Spleen (tissue), 13 donors: ENCODE results near the gene PDILT. TPM values are rescaled to one million over a fixed set of nuclear protein-coding genes. Genes with fewer than 3 reads are reported as not detected.
"Not testable (repeated sequence)": the region's sequence is repeated elsewhere in the genome, so short reads cannot be mapped to it uniquely, and the experiment has no call there.

Source experiments
- DNase-seq: peaks from one replicate; pipeline ENCODE4 v3.0.0-alpha.2; 2020
- H3K27ac ChIP-seq, 8 donors: fragments of 200-600 bp; sonication (generic) in 7 of 8; 1 replicate in 4 of 8; 2 replicates in 4 of 8; pipeline versions ENCODE4 v1.5.0 to v1.8.0; 2016 to 2021; ENCODE audit warnings: inconsistent platforms in 4 of 8, mild to moderate bottlenecking in 4 of 8, moderate library complexity in 1 of 8
- H3K27me3 ChIP-seq, 7 donors: fragments of 200-600 bp; sonication (generic) in 6 of 7; replicated peaks in 1 of 7; 1 replicate in 4 of 7; 2 replicates in 3 of 7; pipeline versions ENCODE4 v1.5.0 to v1.8.0; 2016 to 2021; ENCODE audit warnings: inconsistent platforms in 3 of 7, mild to moderate bottlenecking in 1 of 7
- H3K36me3 ChIP-seq, 6 donors: fragments of 200-600 bp; sonication (generic) in 5 of 6; 1 replicate in 4 of 6; 2 replicates in 2 of 6; pipeline versions ENCODE4 v1.5.0 to v1.8.0; 2016 to 2021; ENCODE audit warnings: inconsistent platforms in 2 of 6
- H3K4me1 ChIP-seq, 6 donors: fragments of 200-600 bp; sonication (generic) in 5 of 6; 1 replicate in 3 of 6; 2 replicates in 3 of 6; pipeline versions ENCODE4 v1.5.0 to v1.8.0; 2016 to 2021; ENCODE audit warnings: inconsistent platforms in 3 of 6
- H3K4me3 ChIP-seq, 8 donors: fragments of 200-600 bp; sonication (generic) in 7 of 8; 1 replicate in 4 of 8; 2 replicates in 4 of 8; pipeline versions ENCODE4 v1.5.0 to v1.8.0; 2016 to 2021; ENCODE audit warnings: inconsistent platforms in 4 of 8, mild to moderate bottlenecking in 4 of 8, moderate library complexity in 2 of 8
- H3K9me3 ChIP-seq, 8 donors: fragments of 200-600 bp; sonication (generic) in 7 of 8; 1 replicate in 4 of 8; 2 replicates in 4 of 8; pipeline versions ENCODE4 v1.5.0 to v1.8.0; 2016 to 2021; ENCODE audit warnings: inconsistent platforms in 4 of 8
- POLR2A ChIP-seq, 3 donors: fragments of 450-650 bp; IDR thresholded peaks; one replicate each; pipeline ENCODE4 v1.5.1; 2017; ENCODE audit warnings: antibody characterized with exemption in 3 of 3, mild to moderate bottlenecking in 1 of 3
- POLR2AphosphoS5 ChIP-seq, 3 donors: sonication (generic); formaldehyde crosslinking; IDR thresholded peaks; one replicate each; pipeline ENCODE4 v1.5.1; 2017; ENCODE audit warnings: antibody characterized with exemption in 3 of 3
- WGBS, 5 donors: extraction: QIAGEN DNeasy Blood & Tissue Kit in 3 of 5; methylation state at CpG; one replicate each; pipeline versions ENCODE4 v1.1.5 to v1.1.7; 2013 to 2018; 5-methylcytosine and 5-hydroxymethylcytosine counted together
- intact Hi-C: fragments of 100-400 bp; cut with DNase I; formaldehyde crosslinking; loops from one replicate; pipeline ENCODE4 v1.15.0; 2023; ENCODE audit warnings: low total_unique reads
- long read RNA-seq, 2 donors: transcript quantifications; one replicate each; lab custom pipeline, GENCODE V29; 2026
- polyA plus RNA-seq, 3 donors: library from polyadenylated mRNA; stranded (reverse); fragments of 200-250 nt; gene quantifications; one replicate each; pipeline ENCODE4 v1.2.1, GENCODE V29; 2013
- total RNA-seq, 7 donors: library from RNA; depleted of rRNA in 3 of 7; stranded (reverse); fragments of >200 nt in 3 of 7; fragmentation: NEBNext Ultra II Directional in 4 of 7; extraction: Animal tissue kit (Norgen Biotek cat#: 25700) in 4 of 7; gene quantifications; one replicate each; pipeline versions ENCODE4 v1.1.0 to v1.2.1, GENCODE V29; 2016 to 2021
- TF ChIP-seq, protein P1 (sequence below), 11 experiments: fragments of 200-600 bp in 7 of 11; fragments of 450-650 bp in 4 of 11; sonication (generic) in 4 of 11; IDR thresholded peaks in 8 of 11; conservative IDR thresholded peaks in 3 of 11; 1 replicate in 7 of 11; 2 replicates in 4 of 11; pipeline versions ENCODE4 v1.4.0 to v1.8.0; 2016 to 2021; ENCODE audit warnings: antibody characterized with exemption in 11 of 11, inconsistent platforms in 4 of 11, mild to moderate bottlenecking in 1 of 11
- donor health status: healthy with polysubstance abuse.
- donor health status: DM: no; HTN: no; CAD: no; lungs with moderate emphysema.
- donor health status: DM: no; HTN: no; CAD: no.
- donor health status: Bipolar disorder and iron deficiency.
- donor health status: healthy.
- donor health status: DM: no; HTN: no; CAD: no.
- donor health status: DM: yes; HTN: yes; CAD: no.

Gene PDILT, protein sequence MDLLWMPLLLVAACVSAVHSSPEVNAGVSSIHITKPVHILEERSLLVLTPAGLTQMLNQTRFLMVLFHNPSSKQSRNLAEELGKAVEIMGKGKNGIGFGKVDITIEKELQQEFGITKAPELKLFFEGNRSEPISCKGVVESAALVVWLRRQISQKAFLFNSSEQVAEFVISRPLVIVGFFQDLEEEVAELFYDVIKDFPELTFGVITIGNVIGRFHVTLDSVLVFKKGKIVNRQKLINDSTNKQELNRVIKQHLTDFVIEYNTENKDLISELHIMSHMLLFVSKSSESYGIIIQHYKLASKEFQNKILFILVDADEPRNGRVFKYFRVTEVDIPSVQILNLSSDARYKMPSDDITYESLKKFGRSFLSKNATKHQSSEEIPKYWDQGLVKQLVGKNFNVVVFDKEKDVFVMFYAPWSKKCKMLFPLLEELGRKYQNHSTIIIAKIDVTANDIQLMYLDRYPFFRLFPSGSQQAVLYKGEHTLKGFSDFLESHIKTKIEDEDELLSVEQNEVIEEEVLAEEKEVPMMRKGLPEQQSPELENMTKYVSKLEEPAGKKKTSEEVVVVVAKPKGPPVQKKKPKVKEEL
- not detected for total RNA-seq
- not detected for polyA plus RNA-seq
- long read RNA-seq, donor 1 = 0 reads
- long read RNA-seq, donor 2 = 0 reads

- no peak within 1 kb of the TSS for H3K4me3 ChIP-seq
- intact Hi-C loops = no loop called here
- no peak for DNase-seq
- H3K36me3 ChIP-seq = no peaks in the 10 kb centered on the region
- no peaks in the 10 kb centered on the region for H3K27me3 ChIP-seq
- H3K4me1 ChIP-seq = no peaks in the 10 kb centered on the region
- no peak within 1 kb of the TSS for H3K27ac ChIP-seq
- WGBS, 5 donors = 87 to 100% (median 95%) methylated on average over 2 of the region's 2 CpGs
- H3K9me3 ChIP-seq = no peaks in the 10 kb centered on the region
- no peak for TF ChIP-seq POLR2A (IDR thresholded peaks at IDR 0.05)
- TF ChIP-seq, protein P1, sequence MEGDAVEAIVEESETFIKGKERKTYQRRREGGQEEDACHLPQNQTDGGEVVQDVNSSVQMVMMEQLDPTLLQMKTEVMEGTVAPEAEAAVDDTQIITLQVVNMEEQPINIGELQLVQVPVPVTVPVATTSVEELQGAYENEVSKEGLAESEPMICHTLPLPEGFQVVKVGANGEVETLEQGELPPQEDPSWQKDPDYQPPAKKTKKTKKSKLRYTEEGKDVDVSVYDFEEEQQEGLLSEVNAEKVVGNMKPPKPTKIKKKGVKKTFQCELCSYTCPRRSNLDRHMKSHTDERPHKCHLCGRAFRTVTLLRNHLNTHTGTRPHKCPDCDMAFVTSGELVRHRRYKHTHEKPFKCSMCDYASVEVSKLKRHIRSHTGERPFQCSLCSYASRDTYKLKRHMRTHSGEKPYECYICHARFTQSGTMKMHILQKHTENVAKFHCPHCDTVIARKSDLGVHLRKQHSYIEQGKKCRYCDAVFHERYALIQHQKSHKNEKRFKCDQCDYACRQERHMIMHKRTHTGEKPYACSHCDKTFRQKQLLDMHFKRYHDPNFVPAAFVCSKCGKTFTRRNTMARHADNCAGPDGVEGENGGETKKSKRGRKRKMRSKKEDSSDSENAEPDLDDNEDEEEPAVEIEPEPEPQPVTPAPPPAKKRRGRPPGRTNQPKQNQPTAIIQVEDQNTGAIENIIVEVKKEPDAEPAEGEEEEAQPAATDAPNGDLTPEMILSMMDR (IDR thresholded peaks at IDR 0.05 in 8 of 11, conservative IDR thresholded peaks at IDR 0.05 in 3 of 11) = no peak
- no peak for TF ChIP-seq POLR2AphosphoS5 (IDR thresholded peaks at IDR 0.05)
These were observed at the start of gene PDILT for GRCh38 chr16:20404637-20405036. Gene PDILT (minus strand): TSS chr16:20404737. CDS start chr16:20399300, 5,437 bp downstream.

- intact Hi-C loops, DNase-seq, H3K27ac ChIP-seq, H3K36me3 ChIP-seq, H3K4me3 ChIP-seq, H3K27me3 ChIP-seq, H3K4me1 ChIP-seq, H3K9me3 ChIP-seq: not testable (repeated sequence)
- WGBS, 5 donors = 85 to 90% (median 88%) methylated on average over 3 of the region's 5 CpGs; no CpG with 5 or more reads in 2 of the 5 donors
These were observed 49.1 kb upstream of the PDILT start for GRCh38 chr16:20453633-20454032.

GRCh38 chr16:20451364-20451763 lies 46.8 kb upstream of the PDILT start, which contains the start of gene ACSM2A:
Gene ACSM2A (plus strand): TSS chr16:20451521. CDS start chr16:20460115, 8,594 bp downstream.
- H3K27ac ChIP-seq, H3K27me3 ChIP-seq, H3K4me3 ChIP-seq, H3K4me1 ChIP-seq, DNase-seq, H3K36me3 ChIP-seq, intact Hi-C loops, H3K9me3 ChIP-seq: not testable (repeated sequence)
- WGBS, 5 donors = 40 to 62% (median 47%) methylated on average over 1 of the region's 1 CpG; no CpG with 5 or more reads in 2 of the 5 donors

DNA sequence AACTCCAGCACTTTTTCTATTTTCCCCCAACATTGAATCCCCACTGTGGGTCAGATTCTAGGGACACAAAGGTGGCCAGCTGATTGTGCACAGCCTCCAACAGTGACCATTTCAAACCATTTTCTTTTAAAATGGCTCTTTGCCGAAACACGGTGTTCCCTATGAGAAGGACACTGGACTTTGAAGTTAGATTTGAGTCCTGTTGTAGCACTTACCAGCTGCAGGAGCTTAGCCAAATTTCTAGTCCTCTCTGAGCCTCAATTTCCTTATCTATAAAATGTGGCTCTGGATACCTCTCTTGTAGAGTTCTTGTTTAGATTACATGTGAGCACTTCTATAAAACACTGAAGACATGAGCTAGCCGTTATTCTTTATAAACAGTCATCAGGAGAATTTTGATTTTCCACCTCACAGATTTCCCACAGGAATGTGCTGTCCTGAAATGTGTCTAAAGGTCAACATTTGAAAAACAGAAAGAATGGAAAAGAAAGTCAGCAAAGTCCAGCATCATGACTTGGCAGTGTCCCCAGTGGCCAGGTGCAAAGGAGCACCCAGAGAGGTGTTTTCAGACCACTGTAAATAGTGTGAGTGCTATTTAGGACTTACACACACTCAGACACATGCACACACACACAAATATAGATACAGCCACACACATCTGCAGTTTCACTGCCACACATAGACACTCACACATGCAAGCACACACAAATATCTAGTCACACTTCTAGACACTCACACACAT lies 42.3 kb upstream of the PDILT start:
- H3K27me3 ChIP-seq, H3K36me3 ChIP-seq, intact Hi-C loops, H3K4me3 ChIP-seq, DNase-seq, H3K4me1 ChIP-seq, H3K27ac ChIP-seq, H3K9me3 ChIP-seq: not testable (repeated sequence)
- whole genome bisulfite sequencing, 5 donors = no CpG with 5 or more reads among the region's 3 CpGs

DNA sequence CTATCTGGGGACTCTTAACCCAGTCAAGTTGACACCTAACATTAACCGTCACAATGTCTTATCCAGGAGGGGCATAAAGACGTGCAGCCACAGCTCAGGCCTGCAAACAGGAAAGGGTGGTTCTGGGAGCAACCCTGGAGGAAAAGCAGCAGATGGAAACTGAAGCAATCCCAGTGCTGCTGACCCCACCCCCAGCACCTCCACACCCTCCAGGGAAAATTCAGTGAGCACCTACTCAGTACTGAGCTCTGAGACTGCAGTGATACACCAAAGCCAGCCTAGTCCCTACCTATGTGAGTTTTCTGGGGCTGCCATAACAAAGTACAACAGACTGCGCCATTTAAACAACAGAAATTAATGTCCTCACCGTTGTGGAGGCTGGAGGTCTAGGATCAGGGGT lies 37.3 kb upstream of the PDILT start:
- H3K36me3 ChIP-seq, intact Hi-C loops, H3K4me1 ChIP-seq, H3K4me3 ChIP-seq, DNase-seq, H3K27me3 ChIP-seq, H3K27ac ChIP-seq, H3K9me3 ChIP-seq: not testable (repeated sequence)
- WGBS, 5 donors = 74 to 98% (median 90%) methylated on average over 2 to 3 of the region's 4 CpGs

- no peak for DNase-seq
- Histone ChIP-seq H3K4me3 (no peak overlapping the region), H3K4me1 (peaks cover 0 to 4% (median 0%) of the 10 kb centered on the region in 6 donors), H3K27me3 (no peaks in the 10 kb centered on the region), H3K27ac (no peak overlapping the region), H3K9me3 (no peaks in the 10 kb centered on the region), H3K36me3 (no peaks in the 10 kb centered on the region)
- intact Hi-C loops = no loop called here
- TF ChIP-seq POLR2AphosphoS5 (IDR thresholded peaks at IDR 0.05) (no peak), POLR2A (IDR thresholded peaks at IDR 0.05) (no peak)
- TF ChIP-seq, protein P1 (IDR thresholded peaks at IDR 0.05 in 8 of 11, conservative IDR thresholded peaks at IDR 0.05 in 3 of 11) = no peak
- 65 to 80% (median 66%) methylated on average over 3 of the region's 3 CpGs for WGBS, 5 donors
These were observed 36.7 kb upstream of the PDILT start for GRCh38 chr16:20441191-20441590.

GRCh38 chr16:20440731-20441130 lies 36.2 kb upstream of the PDILT start:
- H3K36me3 ChIP-seq, intact Hi-C loops, H3K4me1 ChIP-seq, DNase-seq, H3K4me3 ChIP-seq, H3K9me3 ChIP-seq, H3K27ac ChIP-seq, H3K27me3 ChIP-seq: not testable (repeated sequence)
- WGBS, 5 donors = 84 to 94% (median 91%) methylated on average over 1 of the region's 1 CpG

DNA sequence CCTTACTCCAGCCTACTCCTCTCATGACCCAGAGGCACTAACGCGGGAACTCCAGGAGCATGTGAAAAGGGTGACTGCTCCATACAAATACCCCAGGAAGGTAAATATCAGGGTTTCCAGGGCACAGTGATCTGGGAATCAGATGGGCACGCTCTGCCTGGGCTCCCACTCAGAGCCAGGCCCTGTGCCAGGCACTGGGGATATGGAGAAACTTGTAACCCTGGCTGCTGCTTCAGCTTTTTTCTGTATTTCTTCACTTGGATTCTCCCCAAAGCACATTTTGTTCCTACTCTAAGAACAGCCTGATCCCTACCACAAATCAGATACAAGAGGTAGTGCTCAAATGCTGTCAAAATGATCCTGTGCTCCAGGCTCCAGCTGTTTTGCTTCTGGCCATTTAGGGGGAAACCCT lies 35.3 kb upstream of the PDILT start:
- H3K27me3 ChIP-seq, H3K4me1 ChIP-seq, H3K4me3 ChIP-seq, H3K9me3 ChIP-seq, intact Hi-C loops, H3K36me3 ChIP-seq, DNase-seq: not testable (repeated sequence)
- 33 to 78% (median 66%) methylated on average over 1 to 3 of the region's 3 CpGs for WGBS, 5 donors
- peak overlapping the region in 4 of 8 donors; percentile 13 to 55 (median 40) for H3K27ac ChIP-seq
